NCI-H1048 (cell line): ENCODE data around the gene AGO4.
"Not testable (repeated sequence)": the region's sequence is repeated elsewhere in the genome, so short reads cannot be mapped to it uniquely, and the experiment has no call there.

ENCODE experiments used
- DNase-seq: peaks from one replicate; lab custom pipeline; 2025; lab: John Stamatoyannopoulos, UW

AGO4 gene

DNA sequence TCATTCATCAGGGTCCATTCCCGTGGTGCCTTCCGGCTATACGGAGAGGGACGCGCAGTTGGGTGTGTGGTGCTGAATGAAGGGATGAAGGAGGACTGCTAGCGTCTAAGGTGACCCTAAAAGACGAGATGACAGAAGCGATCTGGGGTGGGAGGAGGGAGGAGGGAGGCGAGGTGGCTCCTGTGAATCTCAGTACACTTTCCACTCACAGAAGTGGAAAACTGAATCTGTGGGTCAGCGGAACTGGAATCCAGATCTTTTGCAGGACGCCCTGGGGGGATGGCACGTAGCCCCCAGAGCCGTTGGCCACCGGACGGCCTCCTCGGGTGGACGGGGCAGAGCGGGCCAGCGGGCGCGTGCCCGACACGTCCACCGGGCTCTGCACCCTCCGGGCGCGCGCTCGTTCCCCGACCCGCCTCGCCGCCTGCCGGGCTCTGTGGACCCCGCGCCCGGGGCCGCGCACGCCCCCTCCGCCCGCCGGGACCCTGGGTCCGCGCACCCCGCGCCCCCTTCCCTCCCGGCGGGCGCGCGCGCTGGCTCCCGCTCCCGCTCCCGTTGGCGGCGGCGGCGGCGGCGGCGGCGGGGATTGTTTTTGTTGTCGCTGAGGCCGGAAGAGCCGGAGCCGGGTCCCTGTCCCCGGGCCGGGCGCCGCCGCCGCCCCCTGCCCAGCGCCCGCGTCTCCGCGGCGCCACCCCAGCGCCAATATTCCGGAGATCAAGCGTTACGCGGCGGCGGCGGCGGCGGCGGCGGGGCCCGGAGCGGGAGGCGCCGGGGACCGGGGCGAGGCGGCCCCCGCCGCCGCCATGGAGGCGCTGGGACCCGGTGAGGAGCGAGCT, at the start of gene AGO4:
AGO4 (plus strand) TSS at position 403 of the 836 bp plus-strand sequence; CDS start at position 804, 401 bp downstream.
- no peak for DNase-seq

DNA sequence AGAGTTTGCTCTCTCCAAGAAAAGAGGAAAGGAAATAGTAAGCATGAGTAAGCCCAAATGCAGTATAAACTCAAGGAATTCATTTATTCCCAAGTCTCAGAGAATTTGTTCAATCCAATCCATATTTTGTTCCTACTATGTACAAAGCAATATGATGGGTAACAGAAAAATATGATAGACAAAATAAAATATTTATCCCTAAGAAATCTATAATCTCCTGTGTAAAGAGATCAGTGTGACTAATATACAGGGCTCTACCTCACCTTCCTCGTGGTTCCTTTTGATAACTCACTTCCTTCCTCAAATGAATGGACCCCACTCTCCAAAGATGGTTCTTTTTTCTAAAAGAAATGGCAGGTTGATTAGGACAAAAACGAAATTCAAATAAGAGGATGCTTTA, 45.7 kb upstream of the AGO4 start:
- DNase-seq: no peak

DNA sequence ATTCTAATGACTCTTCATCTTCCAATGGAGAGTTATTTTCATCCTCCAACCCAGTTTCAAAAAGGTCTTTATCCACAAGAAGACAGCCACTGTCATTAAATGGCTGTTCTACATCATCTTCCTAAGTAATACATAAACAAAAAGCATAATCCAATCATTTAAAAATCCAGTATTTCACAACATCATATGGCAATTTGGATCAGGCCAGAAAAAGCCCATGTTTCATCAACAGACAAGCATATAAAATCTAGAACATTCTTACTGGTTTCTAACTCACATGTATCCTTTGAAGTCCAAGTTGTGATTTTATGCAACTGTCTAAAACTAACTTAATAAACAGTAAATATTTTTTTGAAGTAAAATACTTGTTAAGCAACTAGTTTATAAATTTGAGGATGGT, 44.6 kb upstream of the AGO4 start:
- DNase-seq: no peak

DNA sequence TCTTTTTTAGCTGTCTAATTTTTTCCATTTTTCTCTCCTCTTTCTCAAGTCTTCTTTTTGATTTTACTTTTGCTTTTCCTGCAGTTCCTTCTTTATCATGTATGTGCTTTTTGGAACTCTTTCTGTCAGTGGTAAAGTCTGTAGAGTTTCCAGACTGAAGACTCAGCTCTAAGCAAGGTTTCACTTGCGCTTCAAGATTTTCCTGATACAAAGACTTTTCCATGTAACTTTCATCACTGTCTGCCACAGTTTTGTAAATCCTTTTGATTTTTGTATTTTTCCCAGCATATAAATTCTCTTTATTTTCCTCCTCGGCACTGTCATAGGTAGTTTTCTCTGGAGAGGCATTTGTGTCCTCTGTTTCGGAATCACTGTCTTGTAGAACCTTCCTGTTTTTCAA, 43.5 kb upstream of the AGO4 start:
- DNase-seq: no peak

DNA sequence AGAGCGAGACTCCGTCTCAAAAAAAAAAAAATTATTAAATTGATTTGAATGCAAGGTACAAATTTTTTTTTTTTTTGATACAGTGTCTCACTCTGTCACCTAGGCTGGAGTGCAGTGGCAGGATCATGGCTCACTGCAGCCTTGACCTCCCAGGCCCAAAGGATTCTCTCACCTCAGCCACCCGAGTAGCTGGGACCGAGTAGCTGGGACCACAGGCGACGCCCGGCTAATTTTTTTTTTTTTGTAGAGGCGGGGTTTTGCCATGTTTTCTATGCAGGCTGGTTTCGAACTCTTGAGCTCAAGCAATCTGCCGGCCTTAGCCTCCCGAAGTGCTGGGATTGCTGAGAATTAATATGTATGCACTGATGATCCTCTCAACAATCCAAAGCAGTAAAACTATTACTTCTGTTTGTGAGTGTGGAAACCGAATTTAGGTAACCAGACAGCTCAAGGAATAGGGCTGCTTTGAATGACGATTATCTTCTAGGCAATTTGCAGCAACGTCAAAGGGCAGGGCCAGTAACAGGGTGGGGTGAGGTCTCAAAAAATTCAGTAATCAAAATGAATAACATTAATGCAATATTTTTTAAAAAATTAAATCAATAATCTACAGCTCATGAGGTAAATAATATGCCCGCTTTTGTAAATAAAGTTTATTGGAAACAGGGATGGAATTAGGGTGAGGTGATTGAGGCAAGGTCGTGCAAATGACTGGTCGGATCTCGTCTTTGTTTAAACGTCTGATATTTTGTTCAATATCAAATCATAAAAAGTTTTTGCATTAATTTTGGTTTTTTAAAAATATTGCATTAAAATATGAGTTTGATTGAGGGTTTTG, 39.2 kb upstream of the AGO4 start:
- no peak for DNase-seq

DNA sequence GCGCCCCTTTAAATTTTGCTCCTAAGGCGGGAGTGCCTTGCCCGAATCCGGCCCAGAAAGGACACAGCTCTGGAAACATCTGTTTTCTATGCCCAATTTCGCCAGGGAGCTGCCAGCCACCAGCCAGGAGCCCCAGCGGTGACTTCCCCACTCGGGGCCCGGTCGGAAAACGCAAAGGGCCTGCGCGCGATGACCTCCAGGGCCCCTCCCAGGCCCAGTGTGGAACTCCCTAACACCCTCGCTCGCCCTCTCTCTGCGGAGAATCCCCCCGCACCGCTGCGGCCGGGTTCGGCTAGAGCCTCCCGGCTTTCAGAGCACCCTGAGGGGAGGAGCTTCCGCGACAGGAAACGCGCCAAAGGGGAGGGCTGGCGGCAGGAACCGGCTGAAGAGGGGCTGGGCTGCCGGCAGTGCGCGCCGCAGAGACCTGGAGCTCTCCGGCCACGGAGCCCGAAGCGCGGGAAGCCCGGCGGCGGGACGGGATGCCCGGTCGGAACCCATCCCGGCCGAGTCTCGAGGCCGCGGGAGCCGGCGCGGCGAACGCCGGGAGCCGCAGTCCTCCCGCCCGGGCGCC, 38.5 kb upstream of the AGO4 start:
- peak; percentile 82 for DNase-seq

DNA sequence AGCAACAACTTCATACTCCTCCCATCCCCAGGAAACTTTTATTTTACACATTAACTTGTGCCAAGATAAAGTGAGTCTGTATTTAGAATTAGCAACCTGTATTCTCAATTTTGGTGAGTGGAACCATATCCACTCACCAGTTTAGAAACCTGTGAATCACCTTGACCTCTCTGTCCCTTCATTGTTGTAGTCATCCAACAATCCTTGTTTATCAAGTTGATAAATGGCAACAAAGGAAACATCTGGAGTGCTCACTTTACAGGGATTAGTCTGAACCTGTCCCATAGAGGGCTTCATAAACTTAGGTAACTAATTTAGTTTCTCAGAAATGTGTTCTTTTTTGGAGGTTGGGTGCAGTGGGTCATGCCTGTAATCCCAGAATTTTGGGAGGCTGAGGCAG, 34.1 kb upstream of the AGO4 start:
- no peak for DNase-seq

DNA sequence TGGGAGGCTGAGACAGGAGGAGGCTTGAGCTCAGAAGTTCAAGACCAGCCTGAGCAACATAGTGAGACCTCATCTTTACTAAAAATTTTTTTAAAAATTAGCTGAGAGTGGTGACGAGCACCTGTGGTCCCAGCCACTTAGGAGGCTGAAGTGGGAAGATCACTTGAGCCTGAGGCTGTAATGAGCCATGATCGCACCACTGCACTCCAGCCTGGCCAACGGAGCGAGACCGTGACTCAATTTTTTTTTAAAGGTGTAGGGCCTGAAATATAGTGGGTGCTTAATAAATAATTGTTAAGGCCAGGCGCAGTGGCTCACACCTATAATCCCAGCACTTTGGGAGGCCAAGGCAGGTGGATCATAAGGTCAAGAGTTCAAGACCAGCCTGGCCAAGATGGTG, 31.6 kb upstream of the AGO4 start:
- DNase-seq: not testable (repeated sequence)

DNA sequence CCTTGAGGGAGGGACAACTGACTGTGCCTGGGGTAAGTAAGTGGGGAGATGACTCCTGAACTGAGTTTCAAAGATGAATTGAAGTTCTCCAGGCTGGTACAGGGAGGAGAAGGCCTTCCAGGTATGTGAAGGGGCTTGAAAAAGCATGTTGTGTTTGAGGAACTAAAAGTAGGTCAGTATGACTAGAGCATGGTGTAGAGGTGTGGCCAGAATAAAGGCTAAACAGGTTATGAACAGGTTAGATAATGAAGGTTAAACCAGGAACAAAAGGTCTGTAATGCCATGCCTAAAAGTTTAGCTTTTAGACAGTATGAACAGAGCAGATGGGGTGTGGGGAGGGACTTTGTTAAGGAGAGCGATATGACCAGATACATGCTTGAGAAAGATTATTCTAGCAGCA, 30.7 kb upstream of the AGO4 start:
- DNase-seq: no peak

DNA sequence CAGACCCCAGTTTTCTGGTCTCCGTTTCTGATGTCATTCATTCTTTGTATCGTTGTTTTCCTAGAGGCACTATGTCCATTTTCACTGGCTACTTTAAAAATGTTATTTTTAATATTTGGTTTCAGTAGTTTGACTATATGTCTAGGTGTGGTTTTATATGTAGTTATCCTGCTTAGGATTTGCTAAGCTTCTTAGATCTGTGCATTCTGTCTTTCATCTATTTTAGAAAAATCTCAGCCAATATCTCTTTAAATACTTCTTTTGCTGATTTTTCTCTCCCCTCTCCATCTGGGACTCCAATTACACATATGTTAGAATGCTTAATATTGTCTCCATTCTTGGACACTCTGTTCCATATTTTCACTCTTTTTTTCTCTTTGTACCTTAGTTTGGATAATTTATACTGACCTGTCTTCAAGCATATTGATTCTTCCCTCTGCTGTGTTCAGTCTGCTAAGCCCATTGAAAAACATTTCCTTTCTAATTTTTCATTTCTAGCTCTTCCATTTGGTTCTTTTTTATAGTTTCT, 24.7 kb upstream of the AGO4 start:
- DNase-seq: no peak

DNA sequence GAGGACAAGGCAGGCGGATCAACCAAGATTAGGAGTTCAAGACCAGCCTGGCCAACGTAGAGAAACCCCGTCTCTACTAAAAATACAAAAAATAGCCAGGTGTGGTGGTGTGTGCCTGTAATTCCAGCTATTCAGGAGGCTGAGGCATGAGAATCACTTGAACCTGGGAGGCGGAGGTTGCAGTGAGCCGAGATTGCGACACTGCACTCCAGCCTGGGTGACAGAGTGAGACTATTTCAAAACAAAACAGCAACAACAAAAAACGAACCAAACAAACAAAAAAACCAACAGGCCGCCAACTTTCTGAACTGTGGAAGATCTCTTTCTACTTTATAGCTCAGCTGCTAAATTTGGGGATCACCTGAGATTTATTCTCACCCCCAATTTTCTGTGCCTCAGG, 23.5 kb upstream of the AGO4 start:
- not testable (repeated sequence) for DNase-seq

DNA sequence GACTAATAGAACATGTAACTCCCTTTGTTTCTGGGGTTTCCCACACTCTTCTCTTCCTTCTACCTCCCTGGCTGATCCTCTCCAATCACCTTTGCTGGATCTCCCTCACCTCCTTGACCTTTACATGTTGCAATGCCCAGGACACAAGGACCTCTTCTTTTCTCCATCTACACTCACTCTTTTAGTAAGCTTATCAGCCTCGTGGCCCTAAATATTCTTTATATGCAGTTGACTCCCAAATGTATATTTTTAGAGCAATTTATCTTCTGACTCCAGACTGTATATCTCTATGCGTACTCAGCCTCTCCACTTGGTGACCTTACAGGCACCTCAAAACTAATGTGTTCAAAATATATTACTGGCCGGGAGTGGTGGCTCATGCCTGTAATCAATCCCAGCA, 19.7 kb upstream of the AGO4 start:
- DNase-seq: no peak

DNA sequence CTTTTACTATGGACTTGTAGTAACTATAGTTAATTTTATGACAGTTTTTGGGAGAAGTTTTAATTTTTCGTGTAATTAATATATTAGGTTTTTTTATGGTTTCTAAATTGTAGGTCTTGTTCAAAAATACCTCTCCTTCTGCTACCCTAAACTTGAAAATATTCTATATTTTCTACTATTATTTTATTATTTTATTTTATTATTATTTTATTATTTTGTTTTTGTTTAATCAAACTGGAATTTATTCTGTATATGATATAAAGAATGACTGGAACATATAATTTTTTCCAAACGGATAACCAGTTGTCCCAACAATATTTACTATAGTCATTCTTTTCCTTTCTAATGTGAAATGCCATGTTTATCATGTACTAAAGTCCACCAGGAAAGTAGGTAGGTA, 17.1 kb upstream of the AGO4 start:
- no peak for DNase-seq

DNA sequence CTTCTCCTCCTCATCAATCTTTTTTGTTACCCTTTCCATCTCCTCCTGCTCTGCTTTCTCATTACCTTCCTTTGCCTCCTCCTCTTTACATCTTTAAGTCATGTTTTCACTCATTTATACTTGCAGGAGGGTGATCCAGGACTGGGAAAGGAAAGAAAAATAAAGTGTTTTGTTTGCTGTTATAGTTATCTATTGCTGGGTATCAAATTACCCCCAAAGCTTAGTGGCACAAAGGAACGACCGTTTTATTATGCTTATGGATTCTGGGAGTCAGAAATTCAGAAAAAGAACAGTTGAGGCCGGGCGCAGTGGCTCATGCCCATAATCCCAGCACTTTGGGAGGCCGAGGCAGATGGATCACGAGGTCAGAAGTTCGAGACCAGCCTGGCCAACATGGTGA, 12.5 kb upstream of the AGO4 start:
- no peak for DNase-seq

DNA sequence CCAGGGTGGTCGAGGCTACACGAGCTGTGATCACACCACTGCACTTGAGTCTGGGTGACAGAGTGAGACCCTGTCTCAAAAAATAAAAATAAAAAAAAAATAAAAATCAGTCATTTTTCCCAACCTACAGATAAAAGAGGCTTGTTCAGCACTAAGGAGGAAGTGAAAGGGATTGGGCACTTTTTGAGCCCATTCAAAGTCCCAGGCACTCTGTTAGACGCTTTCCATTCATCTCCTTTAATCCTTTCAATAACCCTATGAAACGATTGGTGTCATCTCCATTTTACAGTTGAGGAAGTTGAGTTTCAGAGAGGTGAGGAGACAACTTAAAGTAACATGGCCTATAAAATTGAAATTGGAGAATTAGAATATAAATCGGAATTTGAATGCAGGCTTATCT, 10.4 kb upstream of the AGO4 start:
- no peak for DNase-seq

DNA sequence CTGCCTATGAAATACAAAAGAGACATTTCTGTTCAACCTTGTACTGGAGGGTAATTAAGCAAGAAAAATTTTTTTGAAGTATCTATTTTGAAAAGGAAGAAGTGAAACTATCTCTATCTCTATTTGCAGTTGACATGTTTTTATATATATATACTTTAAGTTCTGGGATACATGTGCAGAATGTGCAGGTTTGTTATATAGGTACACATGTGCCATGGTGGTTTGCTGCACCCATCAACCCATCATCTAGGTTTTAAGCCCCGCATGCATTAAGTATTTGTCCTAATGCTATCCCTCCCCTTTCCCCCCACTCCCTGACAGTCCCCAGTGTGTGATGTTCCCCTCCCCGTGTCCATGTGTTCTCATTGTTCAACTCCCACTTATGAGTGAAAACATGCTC, 9.8 kb upstream of the AGO4 start:
- DNase-seq: not testable (repeated sequence)

DNA sequence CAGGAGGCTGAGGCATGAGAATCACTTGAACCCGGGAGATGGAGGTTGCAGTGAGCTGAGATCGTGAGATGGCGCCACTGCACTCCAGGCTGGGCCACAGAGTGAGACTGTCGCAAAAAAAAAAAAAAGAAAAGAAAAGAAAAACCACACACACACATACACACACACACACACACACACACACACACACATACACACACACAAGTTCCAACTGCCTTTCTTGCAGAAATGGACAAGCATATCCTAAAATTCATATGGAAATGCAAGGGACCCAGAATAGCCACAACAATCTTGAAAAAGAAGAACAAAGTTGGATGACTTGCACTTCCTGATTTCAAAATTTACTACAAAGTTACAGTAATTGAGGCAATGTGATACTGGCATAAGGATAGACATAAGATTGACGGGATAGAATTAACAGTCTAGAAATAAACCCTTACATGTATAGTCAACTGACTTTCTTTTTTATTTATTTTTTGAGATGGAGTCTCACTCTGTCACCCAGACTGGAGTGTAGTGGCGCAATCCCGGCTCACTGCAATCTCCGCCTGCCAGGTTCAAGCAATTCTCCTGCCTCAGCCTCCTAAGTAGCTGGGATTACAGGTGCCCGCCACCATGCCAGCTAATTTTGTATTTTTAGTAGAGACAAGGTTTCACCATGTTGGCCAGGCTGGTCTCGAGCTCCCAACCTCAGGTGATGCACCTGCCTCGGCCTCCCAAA, 7.5 kb upstream of the AGO4 start:
- DNase-seq: not testable (repeated sequence)

DNA sequence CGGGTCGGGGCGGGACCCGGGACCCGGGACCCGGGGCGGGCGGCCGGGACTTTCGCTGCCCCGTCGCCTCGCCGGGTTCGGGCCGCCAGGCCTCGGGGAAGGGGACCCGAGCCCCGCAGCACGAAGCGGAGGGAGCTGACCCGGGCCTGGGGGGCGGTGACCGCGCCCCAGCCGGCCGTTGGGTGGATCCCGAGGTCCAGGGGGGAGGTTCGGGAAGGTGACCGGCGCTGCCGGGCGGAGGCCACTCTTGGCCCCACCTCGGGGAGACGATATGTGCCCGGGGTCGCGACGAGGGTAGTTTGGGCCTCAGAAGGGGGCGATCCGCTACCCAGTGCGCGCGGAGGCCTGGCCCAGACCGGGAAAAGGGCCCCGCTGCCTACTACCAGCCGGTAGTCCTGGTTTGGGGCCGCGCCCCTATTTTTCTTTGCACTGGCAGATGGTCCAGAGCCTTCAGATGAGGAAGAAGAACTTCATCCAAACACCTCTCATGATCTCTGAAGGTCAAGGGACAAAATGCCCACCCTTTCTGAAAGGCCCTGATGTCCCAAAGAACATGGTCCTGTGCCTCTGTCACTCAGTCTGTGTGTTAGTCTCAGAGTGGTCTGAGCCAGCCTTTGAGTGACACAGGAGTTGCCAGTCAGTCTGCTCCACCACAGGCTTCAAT, 766 bp downstream of the AGO4 start:
- no peak for DNase-seq

DNA sequence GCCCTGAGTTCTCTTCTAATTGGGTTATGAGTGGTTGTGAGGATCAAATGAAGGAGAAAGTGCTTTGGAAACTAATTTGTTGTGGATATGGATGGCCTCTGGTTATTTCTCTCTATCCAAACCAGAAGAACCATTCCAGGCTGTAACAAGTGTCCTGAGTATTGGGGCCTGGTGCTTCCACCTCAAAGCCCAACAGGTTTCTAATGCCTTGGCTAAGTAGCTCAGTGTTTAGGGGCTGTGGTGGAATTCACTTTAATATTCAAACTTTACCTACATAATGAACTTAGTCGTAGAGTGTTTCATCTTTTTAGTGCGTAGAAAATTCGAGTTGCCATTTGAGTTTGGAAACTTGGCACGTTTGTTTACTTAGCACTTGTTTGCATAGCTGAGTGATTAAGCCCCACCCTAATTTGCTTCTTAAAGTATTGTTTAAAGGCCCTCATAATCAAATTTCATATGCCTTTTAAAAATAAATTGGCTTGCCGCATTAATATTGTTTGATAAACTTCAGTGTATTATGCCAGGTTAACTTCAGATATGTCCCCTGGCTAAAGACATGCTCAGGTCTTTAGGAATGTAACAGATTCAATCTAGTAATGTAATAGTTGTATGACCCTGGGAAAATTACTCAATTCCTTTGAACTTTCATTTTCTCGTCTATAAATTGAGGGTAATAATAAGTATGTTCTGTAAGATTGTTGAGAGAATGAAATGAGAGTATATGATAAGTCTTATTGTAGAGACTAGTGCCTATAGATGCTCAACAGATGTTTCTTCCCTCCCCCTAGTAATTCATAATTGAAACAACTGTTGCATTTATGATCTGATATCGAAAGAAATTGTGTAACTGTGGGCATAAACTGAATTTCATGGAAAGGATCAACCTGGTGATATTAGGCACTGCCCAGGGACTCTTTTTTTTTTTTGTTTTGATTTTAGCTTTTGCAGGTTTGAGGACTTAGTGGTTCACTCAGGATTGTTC, 1.6 kb downstream of the AGO4 start:
- DNase-seq: no peak
